IPS-18a (cell line): ENCODE measurements around the gene WIPF1.

Experiments
- H3K27ac ChIP-seq: one replicate; pipeline ENCODE4 v1.5.1; 2013; ENCODE audit warnings: low read length
- H3K27me3 ChIP-seq: one replicate; pipeline ENCODE4 v1.6.1; 2013; ENCODE audit warnings: mild to moderate bottlenecking, low read length; ENCODE audit not compliant: control insufficient read depth, insufficient read depth
- H3K36me3 ChIP-seq: one replicate; pipeline ENCODE4 v1.6.1; 2013; ENCODE audit warnings: low read depth, low read length; ENCODE audit not compliant: control insufficient read depth
- H3K4me1 ChIP-seq: one replicate; pipeline ENCODE4 v1.6.1; 2013; ENCODE audit warnings: low read depth, low read length; ENCODE audit not compliant: control insufficient read depth
- H3K4me3 ChIP-seq: one replicate; pipeline ENCODE4 v1.5.1; 2013; ENCODE audit warnings: low read length
- H3K9ac ChIP-seq: one replicate; pipeline ENCODE4 v1.6.1; 2013; ENCODE audit warnings: mild to moderate bottlenecking, low read length, moderate library complexity
- H3K9me3 ChIP-seq: one replicate; pipeline ENCODE4 v1.6.1; 2013; ENCODE audit warnings: low read depth, low read length; ENCODE audit not compliant: control insufficient read depth

Gene WIPF1

GRCh38 chr2:174632841-174633622, 35.4 kb upstream of the WIPF1 start:
- H3K9me3 ChIP-seq, result no peaks in the 10 kb centered on the region
- no peak overlapping the region for H3K4me3 ChIP-seq
- no peak overlapping the region for H3K27ac ChIP-seq
- no peaks in the 10 kb centered on the region for H3K36me3 ChIP-seq
- no peaks in the 10 kb centered on the region for H3K4me1 ChIP-seq
- no peak overlapping the region for H3K9ac ChIP-seq
- H3K27me3 ChIP-seq, result no peaks in the 10 kb centered on the region

- Histone ChIP-seq H3K9ac (no peak overlapping the region), H3K4me1 (no peaks in the 10 kb centered on the region), H3K4me3 (no peak overlapping the region), H3K27ac (no peak overlapping the region), H3K9me3 (no peaks in the 10 kb centered on the region), H3K36me3 (no peaks in the 10 kb centered on the region), H3K27me3 (no peaks in the 10 kb centered on the region)
Measured at GRCh38 chr2:174631009-174631981, 33.7 kb upstream of the WIPF1 start.

- Histone ChIP-seq H3K36me3 (no peaks in the 10 kb centered on the region), H3K9me3 (no peaks in the 10 kb centered on the region), H3K27ac (no peak overlapping the region), H3K4me3 (no peak overlapping the region), H3K27me3 (no peaks in the 10 kb centered on the region), H3K9ac (no peak overlapping the region), H3K4me1 (no peaks in the 10 kb centered on the region)
Measured at GRCh38 chr2:174630107-174630506, 32.5 kb upstream of the WIPF1 start.

GRCh38 chr2:174629506-174629905, 31.9 kb upstream of the WIPF1 start:
- no peak overlapping the region for H3K27ac ChIP-seq
- no peaks in the 10 kb centered on the region for H3K4me1 ChIP-seq
- no peaks in the 10 kb centered on the region for H3K36me3 ChIP-seq
- H3K9ac ChIP-seq, result no peak overlapping the region
- H3K9me3 ChIP-seq, result no peaks in the 10 kb centered on the region
- H3K4me3 ChIP-seq, result no peak overlapping the region
- H3K27me3 ChIP-seq, result no peaks in the 10 kb centered on the region

GRCh38 chr2:174628528-174629169, 31.0 kb upstream of the WIPF1 start:
- Histone ChIP-seq H3K9ac (no peak overlapping the region), H3K27me3 (no peaks in the 10 kb centered on the region), H3K27ac (no peak overlapping the region), H3K36me3 (no peaks in the 10 kb centered on the region), H3K4me1 (no peaks in the 10 kb centered on the region), H3K4me3 (no peak overlapping the region), H3K9me3 (no peaks in the 10 kb centered on the region)

GRCh38 chr2:174627216-174627615, 29.6 kb upstream of the WIPF1 start:
- no peaks in the 10 kb centered on the region for H3K9me3 ChIP-seq
- no peaks in the 10 kb centered on the region for H3K27me3 ChIP-seq
- H3K4me3 ChIP-seq, result no peak overlapping the region
- no peak overlapping the region for H3K9ac ChIP-seq
- H3K4me1 ChIP-seq, result no peaks in the 10 kb centered on the region
- no peak overlapping the region for H3K27ac ChIP-seq
- no peaks in the 10 kb centered on the region for H3K36me3 ChIP-seq

- H3K4me3 ChIP-seq, result no peak overlapping the region
- no peak overlapping the region for H3K9ac ChIP-seq
- no peaks in the 10 kb centered on the region for H3K27me3 ChIP-seq
- H3K9me3 ChIP-seq, result no peaks in the 10 kb centered on the region
- no peak overlapping the region for H3K27ac ChIP-seq
- H3K36me3 ChIP-seq, result no peaks in the 10 kb centered on the region
- H3K4me1 ChIP-seq, result no peaks in the 10 kb centered on the region
Measured at GRCh38 chr2:174624895-174625430, 27.4 kb upstream of the WIPF1 start.

- no peak overlapping the region for H3K4me3 ChIP-seq
- H3K9ac ChIP-seq, result no peak overlapping the region
- no peaks in the 10 kb centered on the region for H3K9me3 ChIP-seq
- H3K4me1 ChIP-seq, result no peaks in the 10 kb centered on the region
- H3K27me3 ChIP-seq, result no peaks in the 10 kb centered on the region
- H3K36me3 ChIP-seq, result no peaks in the 10 kb centered on the region
- no peak overlapping the region for H3K27ac ChIP-seq
Measured at GRCh38 chr2:174623690-174624089, 26.1 kb upstream of the WIPF1 start.

GRCh38 chr2:174623106-174623637, 25.6 kb upstream of the WIPF1 start:
- Histone ChIP-seq H3K27me3 (no peaks in the 10 kb centered on the region), H3K9ac (no peak overlapping the region), H3K9me3 (no peaks in the 10 kb centered on the region), H3K4me1 (no peaks in the 10 kb centered on the region), H3K36me3 (no peaks in the 10 kb centered on the region), H3K4me3 (no peak overlapping the region), H3K27ac (no peak overlapping the region)

- H3K9ac ChIP-seq, result no peak overlapping the region
- no peaks in the 10 kb centered on the region for H3K36me3 ChIP-seq
- no peaks in the 10 kb centered on the region for H3K9me3 ChIP-seq
- H3K27me3 ChIP-seq, result no peaks in the 10 kb centered on the region
- no peak overlapping the region for H3K27ac ChIP-seq
- no peaks in the 10 kb centered on the region for H3K4me1 ChIP-seq
- H3K4me3 ChIP-seq, result no peak overlapping the region
Measured at GRCh38 chr2:174621323-174621722, 23.7 kb upstream of the WIPF1 start.

- no peaks in the 10 kb centered on the region for H3K4me1 ChIP-seq
Measured at GRCh38 chr2:174618179-174618578, 20.6 kb upstream of the WIPF1 start.

More at GRCh38 chr2:174618179-174618578, 20.6 kb upstream of the WIPF1 start:
- no peak overlapping the region for H3K9ac ChIP-seq
- H3K9me3 ChIP-seq, result no peaks in the 10 kb centered on the region
- H3K4me3 ChIP-seq, result no peak overlapping the region
- H3K36me3 ChIP-seq, result no peaks in the 10 kb centered on the region
- H3K27ac ChIP-seq, result no peak overlapping the region
- H3K27me3 ChIP-seq, result no peaks in the 10 kb centered on the region
